HG02973 (cell line): ENCODE results near the gene AGAP1.

Experiments used
- ATAC-seq: cut with Tn5 transposase; IDR thresholded peaks from one replicate; pipeline ENCODE4 v1.9.1; 2021; ENCODE audit warnings: moderate library complexity; ENCODE audit not compliant: unreplicated experiment

The AGAP1 gene

GRCh38 chr2:235546436-235546835 is 52.6 kb downstream of the AGAP1 start:
- no peak for ATAC-seq

- ATAC-seq = no peak
These were observed 56.0 kb downstream of the AGAP1 start for GRCh38 chr2:235549735-235550377.

- ATAC-seq = no peak
These were observed 56.5 kb downstream of the AGAP1 start for GRCh38 chr2:235550378-235550760.

- no peak for ATAC-seq
These were observed 57.1 kb downstream of the AGAP1 start for GRCh38 chr2:235550946-235551345.

- ATAC-seq = no peak
These were observed 58.1 kb downstream of the AGAP1 start for GRCh38 chr2:235551965-235552364.

GRCh38 chr2:235552671-235553070 is 58.8 kb downstream of the AGAP1 start:
- no peak for ATAC-seq

GRCh38 chr2:235553291-235553690 is 59.4 kb downstream of the AGAP1 start:
- ATAC-seq = no peak

GRCh38 chr2:235553696-235554100 is 59.9 kb downstream of the AGAP1 start:
- no peak for ATAC-seq

- ATAC-seq = no peak
These were observed 60.5 kb downstream of the AGAP1 start for GRCh38 chr2:235554385-235554784.

GRCh38 chr2:235554936-235555335 is 61.1 kb downstream of the AGAP1 start:
- ATAC-seq = no peak

GRCh38 chr2:235555371-235555770 is 61.5 kb downstream of the AGAP1 start:
- ATAC-seq = no peak

GRCh38 chr2:235556086-235556485 is 62.2 kb downstream of the AGAP1 start:
- no peak for ATAC-seq

GRCh38 chr2:235556901-235557300 is 63.1 kb downstream of the AGAP1 start:
- ATAC-seq = no peak

GRCh38 chr2:235557903-235558302 is 64.1 kb downstream of the AGAP1 start:
- no peak for ATAC-seq

- ATAC-seq = no peak
These were observed 64.7 kb downstream of the AGAP1 start for GRCh38 chr2:235558572-235558971.

- ATAC-seq = no peak
These were observed 66.5 kb downstream of the AGAP1 start for GRCh38 chr2:235560345-235560744.

- no peak for ATAC-seq
These were observed 67.6 kb downstream of the AGAP1 start for GRCh38 chr2:235561450-235561849.

GRCh38 chr2:235562065-235562747 is 68.4 kb downstream of the AGAP1 start:
- ATAC-seq = no peak

GRCh38 chr2:235563056-235563910 is 69.4 kb downstream of the AGAP1 start:
- ATAC-seq = no peak

- no peak for ATAC-seq
These were observed 70.2 kb downstream of the AGAP1 start for GRCh38 chr2:235564066-235564465.

- no peak for ATAC-seq
These were observed 71.2 kb downstream of the AGAP1 start for GRCh38 chr2:235564884-235565530.
